Measurements from ENCODE around the gene TBC1D2.

- TF ChIP-seq GATA2 (IDR thresholded peaks at IDR 0.05; ENCODE audit: low read depth, low read length), result no peak
- no peak for TF ChIP-seq GATA3 (IDR thresholded peaks at IDR 0.05; ENCODE audit: low read depth, low read length)
These were observed 6.5 kb downstream of the TBC1D2 start for GRCh38 chr9:98248737-98249474.
